Glomerular endothelial cell (primary cell): ENCODE data around the gene OR11L1. TPM values are rescaled to one million over a fixed set of nuclear protein-coding genes. Genes with fewer than 3 reads are reported as not detected.

Experiments
- DNase-seq: peaks from one replicate; pipeline ENCODE4 v3.0.0-alpha.2; 2011; ENCODE audit warnings: low read depth, low spot score; ENCODE audit errors: extremely low read depth
- total RNA-seq: library from RNA; depleted of rRNA; stranded (reverse); fragments of >200 nt; gene quantifications from 2 replicates; pipeline ENCODE4 v1.2.3, GENCODE V29; 2015

The OR11L1 gene, protein sequence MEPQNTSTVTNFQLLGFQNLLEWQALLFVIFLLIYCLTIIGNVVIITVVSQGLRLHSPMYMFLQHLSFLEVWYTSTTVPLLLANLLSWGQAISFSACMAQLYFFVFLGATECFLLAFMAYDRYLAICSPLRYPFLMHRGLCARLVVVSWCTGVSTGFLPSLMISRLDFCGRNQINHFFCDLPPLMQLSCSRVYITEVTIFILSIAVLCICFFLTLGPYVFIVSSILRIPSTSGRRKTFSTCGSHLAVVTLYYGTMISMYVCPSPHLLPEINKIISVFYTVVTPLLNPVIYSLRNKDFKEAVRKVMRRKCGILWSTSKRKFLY
- not detected in 2 replicates for total RNA-seq

DNA sequence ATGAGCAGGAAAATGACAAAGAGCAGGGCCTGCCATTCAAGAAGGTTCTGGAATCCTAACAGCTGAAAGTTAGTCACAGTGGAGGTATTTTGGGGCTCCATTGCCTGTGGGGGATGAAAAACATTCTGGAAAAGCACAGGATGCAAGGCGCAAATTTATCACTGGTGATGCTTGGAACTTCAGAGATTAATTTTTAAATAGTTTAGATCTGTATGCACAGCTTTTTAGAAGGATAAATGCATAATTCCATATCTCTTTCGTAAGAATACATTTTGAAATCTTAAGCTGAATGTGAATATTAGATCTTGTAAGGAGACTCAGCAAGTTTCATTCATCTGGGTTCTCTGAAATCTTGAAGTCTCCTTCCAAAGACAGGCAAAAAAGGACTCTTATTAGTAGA lies at the start of gene OR11L1:
Gene OR11L1, minus strand, starts transcription at position 101 of the 400 bp plus-strand sequence. Its CDS starts 0 bp downstream, at position 101.
- DNase-seq = no peak

DNA sequence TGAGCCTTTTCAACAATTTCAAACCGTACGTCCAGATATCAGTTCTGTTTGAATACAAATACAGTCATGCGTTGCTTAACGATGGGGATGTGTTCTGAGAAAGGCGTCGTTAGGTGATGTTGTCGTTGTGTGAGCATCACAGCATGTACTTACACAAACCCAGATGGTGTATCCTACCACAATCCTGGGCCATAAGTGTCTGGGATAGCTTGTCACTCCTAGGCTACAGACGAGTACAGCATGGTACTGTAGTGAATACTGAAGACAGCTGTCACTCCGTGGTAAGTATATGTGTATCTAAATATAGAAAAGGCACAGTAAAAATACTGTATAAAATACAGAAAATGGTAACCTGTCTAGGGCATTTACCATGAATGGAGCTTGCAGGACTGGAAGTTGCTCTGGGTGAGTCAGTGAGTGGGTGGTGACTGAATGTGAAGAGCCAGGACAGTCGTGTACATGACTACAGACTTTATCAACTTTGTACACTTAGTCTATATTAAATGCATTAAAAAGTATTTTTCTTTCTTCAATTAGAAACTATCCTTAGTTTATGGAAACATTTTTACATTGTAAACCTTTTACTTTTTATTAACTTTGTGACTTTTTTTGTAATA lies 43.2 kb upstream of the OR11L1 start:
- DNase-seq = no peak

DNA sequence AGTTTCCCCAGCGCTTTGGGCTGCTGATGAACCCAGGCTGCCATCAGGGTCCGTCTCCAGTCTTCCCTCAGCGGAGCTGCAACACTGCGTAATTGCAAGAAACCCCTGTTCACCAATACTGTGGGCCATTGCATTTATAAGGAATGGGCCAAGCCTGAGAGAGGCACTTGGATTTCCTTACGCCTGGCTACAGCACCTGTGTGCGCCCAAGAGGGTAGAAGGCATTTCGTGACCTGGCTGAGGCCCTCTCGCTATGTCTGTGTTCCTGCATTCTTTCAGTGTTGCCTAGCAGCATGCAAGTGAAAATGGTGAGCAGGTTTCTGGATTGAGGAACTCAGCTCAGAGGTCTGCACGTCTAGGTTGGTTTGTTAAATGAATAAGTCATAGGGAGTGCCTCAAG lies 41.6 kb upstream of the OR11L1 start:
- DNase-seq = no peak

DNA sequence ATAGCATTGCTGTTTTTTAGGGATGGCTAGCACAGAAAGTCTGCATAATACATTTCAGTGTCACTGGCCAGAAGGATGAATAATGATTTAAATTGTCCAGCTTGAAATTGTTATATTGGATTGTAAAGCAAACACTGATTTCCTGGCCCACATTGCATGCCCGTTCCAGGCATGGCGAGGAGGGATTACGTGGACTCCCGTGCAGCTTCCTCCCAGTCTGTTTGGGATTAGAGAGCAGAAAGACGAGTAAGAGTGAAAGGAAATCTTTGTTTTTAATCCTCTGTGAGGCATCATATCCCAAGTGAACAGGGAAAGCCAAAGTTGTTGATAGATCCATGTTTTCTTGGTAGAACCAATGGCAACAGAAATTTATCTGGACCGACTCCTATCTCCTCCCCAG lies 23.7 kb upstream of the OR11L1 start:
- DNase-seq = no peak

DNA sequence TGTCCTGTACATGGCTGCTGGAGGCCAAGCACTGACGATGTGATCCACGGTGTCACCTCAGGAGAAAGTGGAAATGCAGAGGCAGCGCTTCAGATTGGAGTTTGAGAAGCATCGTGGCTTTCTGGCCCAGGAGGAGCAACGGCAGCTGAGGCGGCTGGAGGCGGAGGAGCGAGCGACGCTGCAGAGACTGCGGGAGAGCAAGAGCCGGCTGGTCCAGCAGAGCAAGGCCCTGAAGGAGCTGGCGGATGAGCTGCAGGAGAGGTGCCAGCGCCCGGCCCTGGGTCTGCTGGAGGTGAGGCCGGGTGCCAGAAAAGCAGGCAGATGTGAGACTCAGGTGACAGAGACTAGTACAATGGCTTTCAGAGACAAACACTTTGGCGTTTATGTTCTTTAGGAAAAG lies 22.9 kb upstream of the OR11L1 start:
- no peak for DNase-seq

DNA sequence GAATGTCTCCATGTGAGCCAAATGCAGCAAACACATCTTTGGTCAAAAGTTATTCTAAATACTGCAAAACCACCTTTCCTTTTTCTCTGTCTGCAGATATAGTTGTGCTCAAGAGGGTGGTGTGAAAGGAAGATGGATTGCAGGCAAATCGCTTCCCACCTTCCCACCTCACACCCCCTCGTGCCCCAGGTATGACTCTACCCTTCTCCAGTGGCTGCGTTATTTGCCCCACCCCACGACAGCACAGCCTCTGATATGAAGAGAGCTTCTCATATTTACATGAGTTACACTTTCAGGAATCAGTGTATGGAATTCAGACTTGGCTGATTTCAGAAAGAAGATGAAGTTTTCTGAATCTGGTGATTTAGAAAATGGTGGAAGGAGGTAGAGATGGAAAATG lies 21.1 kb upstream of the OR11L1 start:
- no peak for DNase-seq

DNA sequence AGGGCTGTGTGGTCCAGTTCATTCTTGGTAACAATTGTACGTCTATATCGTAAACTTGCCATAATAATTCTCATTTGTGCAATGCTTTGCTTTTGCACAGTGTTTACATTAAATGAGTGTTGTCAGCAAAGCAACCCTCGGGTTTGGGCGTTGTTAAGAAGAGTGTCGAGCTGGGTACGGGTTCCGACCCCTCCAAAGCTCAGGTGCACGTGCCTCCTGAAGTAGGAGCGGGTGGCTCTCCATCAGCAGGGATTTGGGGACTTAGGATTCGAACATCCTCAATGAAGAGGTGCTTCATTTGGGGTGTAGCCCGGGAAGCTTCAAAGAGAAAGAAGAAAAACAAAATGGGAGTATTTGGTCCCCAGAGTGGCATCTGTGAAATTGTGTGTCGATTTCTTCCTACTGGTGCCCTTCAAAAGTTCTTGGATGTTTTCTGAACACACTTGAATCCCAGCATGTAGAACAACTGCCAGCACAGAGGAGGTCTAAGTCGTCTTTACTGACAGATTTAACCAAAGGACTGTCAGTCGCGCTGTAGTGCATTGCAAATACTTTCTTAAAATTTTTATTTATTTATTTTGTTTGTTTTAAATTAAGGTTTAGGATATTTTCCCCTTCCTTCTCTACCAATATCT lies 16.4 kb upstream of the OR11L1 start:
- DNase-seq = no peak

DNA sequence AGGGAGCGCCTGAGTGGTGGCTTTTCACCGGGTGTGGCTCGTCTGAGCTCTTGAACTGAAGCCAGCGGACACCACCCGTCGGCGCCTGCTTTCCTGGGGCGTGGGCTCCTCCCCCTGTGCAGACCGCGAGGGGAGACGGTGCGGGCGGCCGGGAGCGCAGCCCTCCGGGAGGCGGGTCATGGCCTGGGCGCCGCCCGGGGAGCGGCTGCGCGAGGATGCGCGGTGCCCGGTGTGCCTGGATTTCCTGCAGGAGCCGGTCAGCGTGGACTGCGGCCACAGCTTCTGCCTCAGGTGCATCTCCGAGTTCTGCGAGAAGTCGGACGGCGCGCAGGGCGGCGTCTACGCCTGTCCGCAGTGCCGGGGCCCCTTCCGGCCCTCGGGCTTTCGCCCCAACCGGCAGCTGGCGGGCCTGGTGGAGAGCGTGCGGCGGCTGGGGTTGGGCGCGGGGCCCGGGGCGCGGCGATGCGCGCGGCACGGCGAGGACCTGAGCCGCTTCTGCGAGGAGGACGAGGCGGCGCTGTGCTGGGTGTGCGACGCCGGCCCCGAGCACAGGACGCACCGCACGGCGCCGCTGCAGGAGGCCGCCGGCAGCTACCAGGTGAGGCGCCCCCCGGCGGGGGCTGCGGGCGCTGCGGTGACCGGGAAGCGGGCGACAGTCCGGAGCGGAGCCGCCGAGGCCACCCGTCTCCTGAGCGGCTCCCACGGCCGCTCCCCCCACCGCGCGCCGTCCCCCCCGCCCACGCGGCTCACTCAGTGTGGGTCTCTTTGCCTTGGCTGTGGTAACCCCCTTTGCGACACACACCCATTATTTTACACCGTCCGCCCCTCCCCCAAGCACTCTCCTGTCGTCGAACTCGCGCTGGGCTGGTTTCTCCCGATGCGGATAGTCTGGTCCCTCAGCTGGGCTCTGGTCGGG lies 15.6 kb upstream of the OR11L1 start, which contains the start of gene TRIM58:
Gene TRIM58, plus strand, starts transcription at position 119 of the 916 bp plus-strand sequence. Its CDS starts 60 bp downstream, at position 179.
- no peak for DNase-seq

DNA sequence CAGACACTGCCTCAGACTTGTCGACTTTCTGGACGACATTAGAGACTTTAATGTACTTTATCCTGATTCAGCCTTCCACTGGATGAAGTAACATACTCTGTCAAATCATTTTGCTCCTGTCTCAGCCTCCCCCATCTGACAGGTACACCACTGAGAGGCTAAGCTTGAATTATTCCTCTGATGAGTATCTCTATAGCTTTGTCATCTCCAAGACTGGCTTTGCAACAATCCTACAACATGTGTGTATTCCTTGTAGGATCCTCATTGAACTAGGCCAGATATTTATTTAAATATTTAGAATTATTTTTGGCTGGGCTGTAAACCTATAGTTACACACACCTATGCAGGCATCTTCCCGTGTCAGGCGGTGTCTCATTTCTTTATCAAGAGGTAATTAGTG lies 14.2 kb upstream of the OR11L1 start:
- no peak for DNase-seq

DNA sequence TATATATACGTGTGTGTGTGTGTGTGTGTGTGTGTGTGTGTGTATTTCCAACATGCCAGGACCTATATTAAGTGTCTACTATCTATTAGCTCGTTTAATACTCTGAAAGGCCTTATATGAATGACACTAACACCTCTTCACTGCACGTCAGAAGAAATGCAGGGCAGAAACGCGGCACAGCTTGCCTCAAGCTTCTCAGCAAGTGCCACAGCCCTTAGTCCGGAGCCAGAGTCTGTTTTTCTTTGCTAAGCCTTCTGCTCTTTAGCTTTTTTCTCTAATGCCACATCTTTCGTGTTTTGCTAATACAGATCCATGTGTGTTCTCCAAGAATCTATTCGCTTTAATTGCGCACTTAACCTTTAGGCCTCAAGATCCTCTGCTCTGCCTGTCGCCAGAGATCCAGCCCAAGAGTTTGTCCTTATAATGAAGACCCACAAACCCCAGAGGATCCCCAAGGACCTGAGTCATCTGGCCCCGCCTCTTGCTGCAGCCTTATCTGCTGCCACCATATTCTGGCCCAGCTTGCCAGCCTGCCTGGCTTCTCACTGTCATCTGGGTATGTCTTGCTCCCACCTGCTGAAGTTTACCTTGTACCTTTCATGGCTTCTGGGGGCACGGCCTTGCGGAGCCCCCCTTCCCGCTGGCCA lies 13.3 kb upstream of the OR11L1 start:
- DNase-seq = no peak

DNA sequence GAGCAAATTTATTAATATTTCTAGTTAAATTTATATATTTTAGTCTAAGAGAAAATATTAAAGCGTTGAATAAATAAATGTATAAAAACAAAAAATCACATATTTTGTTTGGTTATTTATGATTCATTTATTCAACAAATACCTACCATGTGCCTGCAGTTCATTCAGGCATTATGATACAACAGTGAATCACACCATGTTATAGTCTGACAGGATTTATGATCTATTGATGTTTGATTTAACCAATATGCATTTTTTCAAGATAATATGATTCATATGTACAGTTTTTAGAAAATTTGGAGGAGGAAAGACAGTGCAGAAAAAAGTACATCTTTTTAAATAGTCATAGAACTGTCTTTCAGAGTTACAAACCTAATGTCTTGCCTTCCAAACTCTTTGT lies 7.9 kb upstream of the OR11L1 start:
- no peak for DNase-seq

DNA sequence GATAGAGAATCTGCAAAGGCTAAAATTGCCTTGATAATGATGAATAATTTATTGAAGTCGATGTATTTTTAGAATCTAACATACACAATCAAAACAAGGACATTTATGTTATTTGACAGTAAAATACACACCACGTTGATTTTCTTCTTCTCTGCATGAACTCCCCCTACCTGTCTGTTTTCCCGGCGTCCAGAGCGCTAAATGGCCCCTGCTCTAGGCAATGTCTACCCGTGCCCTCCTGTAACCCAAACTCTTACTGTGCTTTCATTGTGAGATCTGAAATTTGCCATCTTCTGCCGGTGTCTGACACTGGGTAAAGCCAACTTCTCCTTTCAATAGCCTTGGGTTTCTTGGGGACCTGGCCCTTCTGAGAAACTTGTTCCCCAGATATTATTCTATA lies 6.7 kb upstream of the OR11L1 start:
- DNase-seq = no peak

DNA sequence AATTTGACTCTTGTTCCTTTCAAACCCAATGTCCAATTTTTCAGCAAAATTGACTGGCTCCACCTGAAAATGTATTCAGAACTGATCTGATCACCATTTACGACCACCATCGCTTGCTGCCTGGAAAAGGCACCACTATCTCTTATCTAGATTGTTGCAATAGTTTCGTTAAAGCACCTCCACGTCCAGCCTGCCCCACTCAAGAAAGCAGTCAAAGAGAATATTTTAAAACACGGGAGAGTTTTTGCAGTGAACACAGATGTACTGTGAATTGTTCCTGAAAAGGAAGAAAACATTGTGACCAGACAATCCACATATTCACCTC lies 4.0 kb upstream of the OR11L1 start:
- no peak for DNase-seq

DNA sequence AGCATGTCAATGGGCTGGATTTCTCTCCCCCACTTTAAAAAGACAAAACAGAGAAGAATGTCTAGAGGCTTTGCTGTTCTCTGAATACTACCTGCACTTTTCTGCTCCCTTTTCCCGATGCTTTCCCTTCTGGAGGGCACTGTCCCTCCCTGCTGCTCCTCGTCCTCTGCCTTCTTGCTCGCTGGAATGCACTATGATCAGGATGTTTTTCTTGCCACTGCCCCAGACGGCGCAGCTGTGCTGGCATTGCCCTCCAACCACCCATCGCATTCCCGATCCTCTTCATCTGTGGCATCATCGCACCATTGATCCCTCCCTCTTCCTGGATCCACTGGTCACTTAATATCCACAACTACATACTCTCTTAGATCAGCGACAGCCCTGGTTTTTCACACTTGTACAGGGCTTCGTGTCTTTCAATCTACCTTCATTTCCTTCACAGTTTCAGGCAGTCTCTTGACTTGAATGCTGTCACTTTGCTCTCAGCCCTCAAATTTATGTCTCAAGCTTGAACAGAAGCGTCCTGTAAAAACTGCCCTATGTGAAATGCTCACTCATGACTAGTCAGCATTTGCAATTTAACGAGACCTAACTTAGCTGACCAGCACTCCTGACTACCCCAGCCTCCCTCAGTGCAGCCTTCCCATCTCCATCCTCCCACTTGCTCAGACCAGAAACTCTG lies 3.5 kb upstream of the OR11L1 start:
- no peak for DNase-seq

DNA sequence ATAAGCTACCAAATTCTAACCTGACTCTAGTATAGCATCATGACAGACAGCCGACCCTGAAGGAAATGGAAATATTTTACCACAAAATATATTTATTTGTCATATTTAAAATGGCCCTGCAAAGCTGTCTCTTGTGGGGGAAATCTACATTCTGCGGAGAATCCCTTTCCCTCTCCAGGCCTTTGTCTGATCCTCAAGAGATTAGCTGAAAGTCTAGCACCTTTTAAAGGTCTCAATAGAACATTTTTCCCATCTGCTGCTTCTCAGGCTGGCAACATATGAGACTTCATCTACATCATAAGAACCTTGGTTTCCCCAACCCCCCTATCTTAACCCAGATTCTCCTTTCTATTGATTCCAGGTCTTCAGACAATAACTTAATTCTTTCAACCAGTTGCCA lies 1.7 kb upstream of the OR11L1 start:
- DNase-seq = no peak

DNA sequence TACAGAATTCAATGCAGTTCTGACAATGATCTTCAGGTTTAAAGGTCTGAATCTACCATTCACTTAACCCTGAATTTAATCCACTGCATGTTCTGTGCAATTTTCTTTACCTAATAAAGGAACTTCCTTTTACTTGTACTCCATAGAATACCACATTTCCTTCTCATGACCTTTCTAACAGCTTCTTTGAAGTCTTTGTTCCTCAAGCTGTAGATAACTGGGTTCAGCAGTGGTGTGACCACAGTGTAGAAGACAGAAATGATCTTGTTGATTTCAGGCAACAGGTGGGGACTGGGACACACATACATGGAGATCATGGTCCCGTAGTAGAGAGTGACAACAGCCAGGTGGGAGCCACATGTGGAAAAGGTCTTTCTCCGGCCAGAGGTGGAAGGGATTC lies 878 bp downstream of the OR11L1 start:
- DNase-seq = no peak

DNA sequence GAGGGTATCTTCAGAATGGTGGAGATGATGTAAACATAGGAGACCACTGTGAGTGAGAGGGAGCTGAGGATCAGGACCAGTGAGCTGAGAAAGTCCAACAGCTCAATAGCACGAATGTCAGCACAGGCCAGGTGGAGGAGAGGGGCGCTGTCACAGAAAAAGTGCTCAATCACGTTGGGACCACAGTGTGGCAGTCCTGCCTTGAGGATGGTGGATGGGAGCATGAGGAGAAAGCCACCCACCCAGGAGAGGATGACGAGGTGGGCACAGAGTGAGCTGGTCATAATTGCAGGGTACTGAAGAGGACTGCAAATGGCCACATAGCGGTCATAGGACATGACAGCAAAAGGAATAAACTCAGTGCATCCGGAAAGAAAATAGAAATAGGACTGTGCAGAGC lies 8.1 kb downstream of the OR11L1 start:
- DNase-seq = no peak

DNA sequence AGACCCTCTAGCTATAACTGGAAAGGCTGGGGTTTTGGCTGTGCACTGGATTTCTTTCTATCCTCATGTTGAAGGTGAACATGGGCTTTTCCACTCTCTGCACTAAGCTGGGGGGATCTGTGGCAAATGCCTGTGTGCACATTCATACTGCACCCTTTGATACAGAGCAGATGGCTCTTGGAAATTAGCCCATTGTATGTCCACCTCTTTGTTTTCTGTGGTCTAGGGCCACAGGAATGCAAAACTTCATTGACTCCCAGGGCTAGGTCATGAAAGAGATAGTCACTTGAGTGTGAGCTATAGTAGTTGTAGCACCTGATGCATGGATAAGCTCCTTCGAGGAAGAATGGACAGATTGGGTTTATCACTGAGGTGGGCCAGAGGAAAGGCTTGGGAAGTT lies 12.0 kb downstream of the OR11L1 start:
- DNase-seq = no peak

DNA sequence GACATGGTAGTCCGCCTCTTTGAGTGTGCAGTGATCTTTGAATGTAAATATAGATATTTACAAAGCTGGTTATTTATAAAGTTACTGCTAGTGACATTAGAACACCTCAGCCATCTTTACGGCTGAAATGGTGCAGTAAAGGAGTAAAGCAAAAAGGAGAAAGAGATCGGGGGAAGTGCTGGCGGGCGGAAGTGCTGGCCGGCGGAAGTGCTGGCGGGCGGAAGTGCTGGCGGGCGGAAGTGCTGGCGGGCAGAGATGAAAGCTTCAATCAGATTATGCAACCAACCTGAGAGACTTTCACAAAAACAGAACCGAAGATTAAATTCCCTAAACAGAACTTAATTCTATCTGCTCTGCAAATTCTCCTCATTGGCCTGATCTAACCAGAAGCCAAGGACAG lies 16.3 kb downstream of the OR11L1 start:
- DNase-seq = no peak

DNA sequence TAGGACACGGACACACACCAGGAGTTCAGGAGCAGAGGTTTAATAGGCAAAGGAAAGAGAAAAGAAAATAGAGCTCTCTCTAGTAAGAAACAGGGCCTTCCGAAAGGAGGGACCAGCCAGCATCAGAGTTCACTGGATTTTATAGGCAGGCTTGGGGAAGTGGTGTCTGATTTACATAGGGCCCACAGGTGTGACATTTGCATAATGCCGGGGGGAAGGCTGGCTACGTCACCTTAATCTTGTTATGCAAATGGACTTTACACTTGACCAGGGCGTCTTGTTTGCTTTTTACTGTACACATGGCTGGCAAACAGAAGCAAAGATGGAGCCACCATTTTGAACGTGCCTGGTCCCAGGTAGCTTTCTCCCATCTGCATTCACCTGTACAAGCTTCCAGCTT lies 17.7 kb downstream of the OR11L1 start, which contains the start of gene OR14A16:
Gene OR14A16, minus strand, starts transcription at position 97 of the 400 bp plus-strand sequence. CDS start 8,390 bp downstream, outside the sequence.
- DNase-seq = no peak
